ENCODE data around the gene SLC9A9. TPM values are rescaled to one million over a fixed set of nuclear protein-coding genes. Genes with fewer than 3 reads are reported as not detected.

Gene SLC9A9
- total RNA-seq, 4 donors from 2014 or later: 7.8 to 19.6 (median 13.4) TPM

GRCh38 chr3:143548861-143549497 is 299.3 kb downstream of the SLC9A9 start:
- TF ChIP-seq CTCF (IDR thresholded peaks at IDR 0.05): no peak
- TF ChIP-seq POLR2A (IDR thresholded peaks at IDR 0.05): no peak
- Histone ChIP-seq H3K36me3 (no peaks in the 10 kb centered on the region), H3K4me3 (replicated peaks in 1 of 3) (no peak overlapping the region), H3K27ac (no peak overlapping the region), H3K9me3 (no peaks in the 10 kb centered on the region), H3K4me1 (peaks cover 0 to 7% of the 10 kb centered on the region in 2 donors), H3K27me3 (no peaks in the 10 kb centered on the region)
- no peak for DNase-seq
- intact Hi-C loops (cut with DNase I): no loop called here
- 87 to 93% methylated on average over 2 of the region's 2 CpGs for WGBS, 2 donors

- Histone ChIP-seq H3K4me1 (peaks cover 0 to 7% of the 10 kb centered on the region in 2 donors), H3K36me3 (no peaks in the 10 kb centered on the region), H3K4me3 (replicated peaks in 1 of 3) (no peak overlapping the region), H3K9me3 (no peaks in the 10 kb centered on the region), H3K27ac (no peak overlapping the region), H3K27me3 (no peaks in the 10 kb centered on the region)
- 88 to 98% methylated on average over 3 of the region's 3 CpGs for WGBS, 2 donors
- no peak for DNase-seq
- intact Hi-C loops (cut with DNase I): no loop called here
- TF ChIP-seq CTCF (IDR thresholded peaks at IDR 0.05) (no peak), POLR2A (IDR thresholded peaks at IDR 0.05) (no peak)
Measured at GRCh38 chr3:143548393-143548792, 299.9 kb downstream of the SLC9A9 start.

- Histone ChIP-seq H3K27ac (peak overlapping the region; percentile 65 to 87 (median 75)), H3K36me3 (no peaks in the 10 kb centered on the region), H3K4me1 (peaks cover 32 to 38% of the 10 kb centered on the region in 2 donors), H3K27me3 (no peaks in the 10 kb centered on the region), H3K9me3 (no peaks in the 10 kb centered on the region), H3K4me3 (replicated peaks in 1 of 3) (no peak overlapping the region)
- intact Hi-C loops (cut with DNase I): no loop called here
- no peak for DNase-seq
- no peak for TF ChIP-seq POLR2A (IDR thresholded peaks at IDR 0.05)
- TF ChIP-seq CTCF (IDR thresholded peaks at IDR 0.05): no peak
- 38 to 43% methylated on average over 2 of the region's 2 CpGs for WGBS, 2 donors
Measured at GRCh38 chr3:143538577-143538981, 309.7 kb downstream of the SLC9A9 start.

GRCh38 chr3:143538061-143538460 is 310.2 kb downstream of the SLC9A9 start:
- WGBS, 2 donors: 93 to 100% methylated on average over 1 of the region's 1 CpG
- peak overlapping the region; percentile 65 to 87 (median 75) for H3K27ac ChIP-seq
- intact Hi-C loops (cut with DNase I): no loop called here

More at GRCh38 chr3:143538061-143538460, 310.2 kb downstream of the SLC9A9 start:
- Histone ChIP-seq H3K36me3 (no peaks in the 10 kb centered on the region), H3K9me3 (no peaks in the 10 kb centered on the region), H3K27me3 (no peaks in the 10 kb centered on the region), H3K4me1 (peaks cover 32 to 38% of the 10 kb centered on the region in 2 donors), H3K4me3 (replicated peaks in 1 of 3) (no peak overlapping the region)
- no peak for DNase-seq
- no peak for TF ChIP-seq POLR2A (IDR thresholded peaks at IDR 0.05)
- TF ChIP-seq CTCF (IDR thresholded peaks at IDR 0.05): no peak

All from thyroid gland (tissue), 4 donors.